ENCODE measurements around the gene NDFIP2. TPM values are rescaled to one million over a fixed set of nuclear protein-coding genes. Genes with fewer than 3 reads are reported as not detected.

NDFIP2 gene
- total RNA-seq, 1 experiment from 2014 or later, result 14.0 TPM

GRCh38 chr13:79475569-79475968 lies 5.4 kb upstream of the NDFIP2 start:
- Histone ChIP-seq H3K36me3 (replicated peaks; ENCODE audit: control insufficient read depth, insufficient read depth, low read length) (no peaks in the 10 kb centered on the region), H3K4me3 (ENCODE audit: insufficient read depth, low read depth, low read length) (no peak overlapping the region), H3K27me3 (ENCODE audit: control insufficient read depth, insufficient read depth, low read length) (peaks cover 2% of the 10 kb centered on the region; the same call in 1 of the 2 replicates)
- DNase-seq, result no peak

DNA sequence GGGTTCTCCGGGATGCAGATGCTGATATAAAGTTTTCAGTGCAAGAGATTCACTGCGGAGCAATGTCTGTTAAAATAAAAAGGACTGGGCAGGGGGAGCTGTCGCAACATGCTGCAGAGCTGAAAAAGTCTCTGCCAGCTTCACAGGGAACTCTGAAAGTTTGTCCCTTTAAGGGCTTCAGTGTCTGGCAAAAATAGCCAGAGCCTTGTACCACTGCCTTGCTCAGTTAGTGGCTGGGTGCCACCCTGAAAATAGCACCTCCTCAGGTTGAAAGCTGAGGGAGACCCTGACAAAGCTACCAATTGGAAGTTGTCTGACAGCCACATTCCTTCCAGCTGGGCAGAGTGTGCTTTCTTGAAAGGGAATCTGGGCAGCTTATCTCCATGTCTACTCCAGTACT lies 3.0 kb upstream of the NDFIP2 start:
- H3K27me3 ChIP-seq (ENCODE audit: control insufficient read depth, insufficient read depth, low read length), result peaks cover 2% of the 10 kb centered on the region; the same call in 1 of the 2 replicates
- DNase-seq, result peak; percentile 9
- no peak overlapping the region for H3K4me3 ChIP-seq (ENCODE audit: insufficient read depth, low read depth, low read length)
- no peaks in the 10 kb centered on the region for H3K36me3 ChIP-seq (replicated peaks; ENCODE audit: control insufficient read depth, insufficient read depth, low read length)

- DNase-seq, result no peak
- Histone ChIP-seq H3K4me3 (ENCODE audit: insufficient read depth, low read depth, low read length) (no peak overlapping the region), H3K36me3 (replicated peaks; ENCODE audit: control insufficient read depth, insufficient read depth, low read length) (no peaks in the 10 kb centered on the region), H3K27me3 (ENCODE audit: control insufficient read depth, insufficient read depth, low read length) (peaks cover 2% of the 10 kb centered on the region; the same call in 1 of the 2 replicates)
These were observed 1.1 kb upstream of the NDFIP2 start for GRCh38 chr13:79479882-79480281.

- DNase-seq, result no peak
- Histone ChIP-seq H3K36me3 (replicated peaks; ENCODE audit: control insufficient read depth, insufficient read depth, low read length) (no peaks in the 10 kb centered on the region), H3K27me3 (ENCODE audit: control insufficient read depth, insufficient read depth, low read length) (peaks cover 2% of the 10 kb centered on the region; the same call in 1 of the 2 replicates), H3K4me3 (ENCODE audit: insufficient read depth, low read depth, low read length) (peak overlapping the region; percentile 84)
These were observed 714 bp downstream of the NDFIP2 start for GRCh38 chr13:79481685-79482052.

DNA sequence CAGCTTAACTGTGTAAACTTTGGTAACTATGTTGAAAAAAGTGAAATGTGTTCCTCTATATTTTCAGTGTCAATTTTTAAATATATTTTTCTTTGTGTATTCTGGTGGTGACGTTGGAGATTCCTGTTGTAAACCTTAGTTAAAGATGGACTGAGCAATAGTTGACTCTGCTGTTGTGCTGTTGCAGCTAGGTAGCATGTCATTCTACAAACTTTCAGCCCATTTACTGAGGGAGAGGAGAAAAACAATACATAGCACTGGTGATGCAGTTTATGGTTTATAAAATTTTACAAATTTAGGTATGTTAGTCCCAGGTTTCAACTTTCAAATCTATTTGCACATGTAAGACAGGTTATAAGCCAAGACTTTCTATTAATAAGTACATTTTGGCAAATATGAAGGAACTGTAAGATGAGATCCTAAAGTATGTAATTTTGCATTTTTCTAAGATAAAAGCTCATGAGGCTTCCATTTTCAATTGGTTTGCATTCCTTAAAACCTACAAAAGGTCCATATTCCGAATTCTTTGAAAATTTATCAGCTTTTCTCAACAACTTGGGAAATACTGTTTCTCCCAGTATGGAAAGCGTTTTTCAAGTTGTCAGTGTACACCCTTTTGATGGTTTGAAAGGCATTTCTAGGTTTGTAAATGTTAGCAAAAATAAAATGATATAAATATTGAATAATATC lies 1.5 kb downstream of the NDFIP2 start:
- Histone ChIP-seq H3K27me3 (ENCODE audit: control insufficient read depth, insufficient read depth, low read length) (peaks cover 2% of the 10 kb centered on the region; the same call in 1 of the 2 replicates), H3K36me3 (replicated peaks; ENCODE audit: control insufficient read depth, insufficient read depth, low read length) (no peaks in the 10 kb centered on the region), H3K4me3 (ENCODE audit: insufficient read depth, low read depth, low read length) (no peak overlapping the region)
- DNase-seq, result no peak

DNA sequence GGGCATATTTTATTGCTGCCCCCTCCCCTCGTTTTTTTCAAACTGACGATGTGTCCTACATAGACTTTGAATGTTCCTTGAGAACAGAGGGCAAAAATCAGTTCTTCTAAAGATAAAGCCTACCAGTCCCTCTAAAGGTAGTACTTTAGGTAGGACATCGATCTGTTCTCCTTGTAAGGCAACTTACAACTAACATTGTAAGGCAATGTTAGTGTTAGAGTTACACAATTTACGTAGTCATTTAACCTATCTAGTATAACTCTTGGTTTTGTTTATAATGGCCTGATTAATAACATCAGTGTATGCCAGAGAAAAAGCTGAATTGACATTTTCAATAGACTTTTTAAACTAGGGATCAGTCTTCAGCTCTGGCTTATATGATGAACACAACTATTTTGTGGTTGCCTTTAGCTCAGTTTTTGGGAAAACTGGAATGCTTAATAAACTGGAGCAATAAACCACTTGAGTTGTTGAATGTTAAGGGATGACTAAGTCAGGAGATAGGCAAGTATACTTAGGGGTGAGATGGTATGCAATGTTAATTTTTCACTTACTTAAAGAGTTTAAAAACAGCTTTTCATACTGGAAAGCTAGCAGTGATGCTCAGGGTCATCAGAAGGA lies 2.2 kb downstream of the NDFIP2 start:
- Histone ChIP-seq H3K36me3 (replicated peaks; ENCODE audit: control insufficient read depth, insufficient read depth, low read length) (no peaks in the 10 kb centered on the region), H3K4me3 (ENCODE audit: insufficient read depth, low read depth, low read length) (no peak overlapping the region), H3K27me3 (ENCODE audit: control insufficient read depth, insufficient read depth, low read length) (peaks cover 2% of the 10 kb centered on the region; the same call in 1 of the 2 replicates)
- no peak for DNase-seq

- Histone ChIP-seq H3K36me3 (replicated peaks; ENCODE audit: control insufficient read depth, insufficient read depth, low read length) (no peaks in the 10 kb centered on the region), H3K4me3 (ENCODE audit: insufficient read depth, low read depth, low read length) (no peak overlapping the region), H3K27me3 (ENCODE audit: control insufficient read depth, insufficient read depth, low read length) (peaks cover 2% of the 10 kb centered on the region; the same call in 1 of the 2 replicates)
- DNase-seq, result no peak
These were observed 4.3 kb downstream of the NDFIP2 start for GRCh38 chr13:79485014-79485811.

DNA sequence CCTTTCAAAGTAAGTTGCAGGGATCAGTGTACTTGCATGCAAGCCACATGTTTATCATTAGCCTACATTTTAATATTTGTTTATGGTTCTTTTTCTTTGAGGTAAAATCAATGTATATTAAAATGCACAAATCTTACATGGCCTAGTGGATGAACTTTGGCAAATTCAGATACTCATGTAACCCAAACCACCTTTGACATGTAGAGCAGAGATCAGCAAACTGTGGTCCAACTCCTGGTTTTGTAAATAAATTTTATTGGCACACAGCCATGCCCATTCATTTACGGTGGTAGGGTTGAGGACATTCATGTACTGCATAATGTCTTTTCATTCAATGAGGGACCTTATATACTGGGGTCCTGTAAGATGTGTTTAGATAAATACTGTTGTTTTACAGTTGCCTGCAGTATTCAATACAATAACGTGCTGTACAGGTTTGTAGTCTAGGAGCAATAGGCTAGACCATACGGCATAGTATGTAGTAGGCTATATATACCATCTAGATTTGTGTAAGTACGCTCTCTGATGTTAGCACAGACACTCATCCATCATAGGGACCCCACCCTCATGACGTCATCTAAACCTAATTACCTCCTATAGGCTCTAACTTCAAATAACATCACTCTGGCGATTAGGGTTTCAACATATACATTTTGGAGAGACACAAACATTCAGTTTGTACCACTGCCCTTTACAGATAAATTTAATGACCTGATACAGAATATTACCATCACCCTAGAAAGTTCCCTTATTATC lies 5.7 kb downstream of the NDFIP2 start:
- H3K4me3 ChIP-seq (ENCODE audit: insufficient read depth, low read depth, low read length), result no peak overlapping the region
- no peaks in the 10 kb centered on the region for H3K27me3 ChIP-seq (ENCODE audit: control insufficient read depth, insufficient read depth, low read length)
- DNase-seq, result no peak
- no peaks in the 10 kb centered on the region for H3K36me3 ChIP-seq (replicated peaks; ENCODE audit: control insufficient read depth, insufficient read depth, low read length)

- H3K27me3 ChIP-seq (ENCODE audit: control insufficient read depth, insufficient read depth, low read length), result no peaks in the 10 kb centered on the region
- no peak for DNase-seq
- no peaks in the 10 kb centered on the region for H3K36me3 ChIP-seq (replicated peaks; ENCODE audit: control insufficient read depth, insufficient read depth, low read length)
These were observed 9.4 kb downstream of the NDFIP2 start for GRCh38 chr13:79490326-79490725.

GRCh38 chr13:79490824-79491223 lies 9.9 kb downstream of the NDFIP2 start:
- no peak for DNase-seq
- Histone ChIP-seq H3K4me3 (ENCODE audit: insufficient read depth, low read depth, low read length) (no peak overlapping the region), H3K36me3 (replicated peaks; ENCODE audit: control insufficient read depth, insufficient read depth, low read length) (no peaks in the 10 kb centered on the region), H3K27me3 (ENCODE audit: control insufficient read depth, insufficient read depth, low read length) (no peaks in the 10 kb centered on the region)

More at GRCh38 chr13:79490326-79490725, 9.4 kb downstream of the NDFIP2 start:
- no peak overlapping the region for H3K4me3 ChIP-seq (ENCODE audit: insufficient read depth, low read depth, low read length)

GRCh38 chr13:79491715-79492114 lies 10.8 kb downstream of the NDFIP2 start:
- H3K36me3 ChIP-seq (replicated peaks; ENCODE audit: control insufficient read depth, insufficient read depth, low read length), result no peaks in the 10 kb centered on the region
- DNase-seq, result no peak
- H3K4me3 ChIP-seq (ENCODE audit: insufficient read depth, low read depth, low read length), result no peak overlapping the region
- H3K27me3 ChIP-seq (ENCODE audit: control insufficient read depth, insufficient read depth, low read length), result no peaks in the 10 kb centered on the region

- DNase-seq, result no peak
- H3K36me3 ChIP-seq (replicated peaks; ENCODE audit: control insufficient read depth, insufficient read depth, low read length), result no peaks in the 10 kb centered on the region
- H3K27me3 ChIP-seq (ENCODE audit: control insufficient read depth, insufficient read depth, low read length), result no peaks in the 10 kb centered on the region
- H3K4me3 ChIP-seq (ENCODE audit: insufficient read depth, low read depth, low read length), result no peak overlapping the region
These were observed 11.4 kb downstream of the NDFIP2 start for GRCh38 chr13:79492313-79492798.

GRCh38 chr13:79492918-79493594 lies 12.1 kb downstream of the NDFIP2 start:
- no peak for DNase-seq
- Histone ChIP-seq H3K27me3 (ENCODE audit: control insufficient read depth, insufficient read depth, low read length) (no peaks in the 10 kb centered on the region), H3K36me3 (replicated peaks; ENCODE audit: control insufficient read depth, insufficient read depth, low read length) (no peaks in the 10 kb centered on the region), H3K4me3 (ENCODE audit: insufficient read depth, low read depth, low read length) (no peak overlapping the region)

DNA sequence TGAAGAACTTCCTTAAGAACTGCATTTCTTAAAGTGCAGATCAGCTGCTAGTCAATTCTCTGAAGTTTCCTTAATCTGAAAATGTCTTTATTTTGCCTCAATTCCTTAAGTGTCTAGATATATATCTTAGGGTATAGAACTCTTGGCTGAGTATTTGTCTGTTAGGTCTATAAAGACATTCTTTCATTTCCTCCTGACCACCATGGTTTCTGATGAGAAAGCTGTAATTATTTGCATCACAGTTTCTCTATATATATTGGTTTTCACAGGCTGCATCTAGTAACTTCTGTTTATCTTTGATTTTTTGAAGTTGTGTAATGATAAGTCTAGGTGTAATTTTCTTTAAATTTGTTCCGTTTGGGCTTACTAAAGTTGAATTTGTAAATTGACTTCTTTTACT lies 15.2 kb downstream of the NDFIP2 start:
- Histone ChIP-seq H3K36me3 (replicated peaks; ENCODE audit: control insufficient read depth, insufficient read depth, low read length) (no peaks in the 10 kb centered on the region), H3K4me3 (ENCODE audit: insufficient read depth, low read depth, low read length) (no peak overlapping the region), H3K27me3 (ENCODE audit: control insufficient read depth, insufficient read depth, low read length) (no peaks in the 10 kb centered on the region)
- no peak for DNase-seq

Measured in H7 (cell line).